Activated naive CD4-positive, alpha-beta T cell treated with anti-CD3 and anti-CD28 coated beads, Interleukin-2, amount 50 U/mL, for 24 hours (primary cell): ENCODE measurements around the gene KCNH6.

Experiments used
- H3K27ac Mint-ChIP-seq: one replicate; pipeline ENCODE4 v1.8.0; 2021; ENCODE audit warnings: mild to moderate bottlenecking, mixed read lengths
- H3K27me3 Mint-ChIP-seq: one replicate; pipeline ENCODE4 v1.8.0; 2021; ENCODE audit warnings: mixed read lengths
- H3K36me3 Mint-ChIP-seq: one replicate; pipeline ENCODE4 v1.8.0; 2021; ENCODE audit warnings: mixed read lengths
- H3K4me1 Mint-ChIP-seq: one replicate; pipeline ENCODE4 v1.8.0; 2021; ENCODE audit warnings: mixed read lengths
- H3K4me3 Mint-ChIP-seq: one replicate; pipeline ENCODE4 v1.8.0; 2021; ENCODE audit warnings: mild to moderate bottlenecking, mixed read lengths
- H3K9me3 Mint-ChIP-seq: one replicate; pipeline ENCODE4 v1.8.0; 2021; ENCODE audit warnings: mixed read lengths

The KCNH6 gene

DNA sequence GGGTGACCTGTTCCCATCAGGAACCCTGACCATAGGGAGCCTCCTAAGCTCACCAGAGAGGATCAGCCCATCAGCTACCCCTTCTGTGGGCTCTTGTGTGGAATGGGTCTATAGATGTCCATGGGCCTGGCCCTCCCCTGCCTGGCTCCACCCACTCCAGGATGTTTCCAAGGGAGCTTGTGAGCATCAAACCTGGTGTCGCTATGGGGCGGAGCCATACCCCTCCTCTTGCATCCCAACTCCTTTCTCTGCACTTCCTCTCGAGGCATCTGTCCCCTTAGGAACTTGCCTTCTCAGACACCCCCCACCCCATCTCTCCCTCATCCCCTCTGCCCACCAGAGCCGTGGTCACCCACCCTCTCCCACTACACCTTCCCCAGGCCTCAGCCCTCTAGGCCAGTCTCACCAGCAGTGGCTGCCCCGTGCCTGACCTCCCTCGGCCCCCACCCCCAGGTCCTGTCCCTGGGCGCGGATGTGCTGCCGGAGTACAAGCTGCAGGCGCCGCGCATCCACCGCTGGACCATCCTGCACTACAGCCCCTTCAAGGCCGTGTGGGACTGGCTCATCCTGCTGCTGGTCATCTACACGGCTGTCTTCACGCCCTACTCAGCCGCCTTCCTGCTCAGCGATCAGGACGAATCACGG is 10.4 kb downstream of the KCNH6 start:
- peak overlapping the region; percentile 61 for H3K27ac Mint-ChIP-seq
- peaks cover 3% of the 10 kb centered on the region for H3K4me1 Mint-ChIP-seq
- peaks cover 9% of the 10 kb centered on the region for H3K27me3 Mint-ChIP-seq
- no peak overlapping the region for H3K4me3 Mint-ChIP-seq
- H3K9me3 Mint-ChIP-seq, result no peaks in the 10 kb centered on the region
- no peaks in the 10 kb centered on the region for H3K36me3 Mint-ChIP-seq

DNA sequence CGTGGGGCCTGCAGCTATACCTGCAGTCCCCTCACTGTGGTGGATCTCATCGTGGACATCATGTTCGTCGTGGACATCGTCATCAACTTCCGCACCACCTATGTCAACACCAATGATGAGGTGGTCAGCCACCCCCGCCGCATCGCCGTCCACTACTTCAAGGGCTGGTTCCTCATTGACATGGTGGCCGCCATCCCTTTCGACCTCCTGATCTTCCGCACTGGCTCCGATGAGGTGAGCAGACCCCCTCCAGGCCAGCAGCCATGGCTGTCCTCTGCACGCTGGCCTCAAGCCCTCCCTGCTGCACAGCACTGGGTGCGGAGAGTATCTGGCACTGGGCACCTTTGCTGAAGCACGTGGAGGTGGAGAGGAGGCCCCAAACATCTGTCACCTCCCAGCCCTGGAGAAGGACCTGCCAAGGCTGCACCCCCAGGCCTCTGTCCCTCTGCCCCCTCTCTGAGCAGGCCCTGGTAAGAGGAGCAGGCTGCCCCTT is 11.0 kb downstream of the KCNH6 start:
- H3K36me3 Mint-ChIP-seq, result no peaks in the 10 kb centered on the region
- peaks cover 12% of the 10 kb centered on the region for H3K27me3 Mint-ChIP-seq
- H3K4me3 Mint-ChIP-seq, result no peak overlapping the region
- no peaks in the 10 kb centered on the region for H3K9me3 Mint-ChIP-seq
- peaks cover 4% of the 10 kb centered on the region for H3K4me1 Mint-ChIP-seq
- peak overlapping the region; percentile 61 for H3K27ac Mint-ChIP-seq

DNA sequence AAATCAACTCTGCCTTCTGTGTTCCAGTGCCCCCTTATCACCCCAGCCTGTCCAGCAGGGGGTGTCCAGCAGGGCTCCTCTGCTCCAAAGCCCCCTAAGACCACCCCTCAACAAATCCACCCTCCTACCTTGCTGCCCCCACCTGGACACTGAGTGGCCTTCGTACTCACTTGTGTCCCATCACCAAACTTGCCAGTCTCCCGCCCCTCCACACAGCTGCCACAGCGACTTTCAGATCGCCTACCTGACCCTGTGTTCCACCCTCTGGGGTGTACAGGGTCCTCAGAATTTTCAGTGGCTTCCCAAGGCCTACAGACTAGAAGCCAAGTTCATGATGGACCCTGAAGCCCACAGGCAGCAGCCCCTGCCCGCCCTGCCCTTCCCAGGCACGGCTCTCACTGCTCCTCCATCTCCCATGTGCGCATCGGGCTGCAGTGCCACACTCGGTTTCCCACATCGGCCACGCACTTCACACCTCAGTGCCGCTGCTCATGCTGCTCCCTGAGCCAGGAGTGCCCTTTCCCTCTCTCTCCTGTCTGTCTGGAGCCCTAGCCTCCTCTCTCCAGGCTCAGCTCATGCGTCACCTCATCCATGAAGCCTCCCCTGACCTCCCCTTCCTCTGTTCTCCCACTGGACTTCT is 11.8 kb downstream of the KCNH6 start:
- Mint-ChIP-seq H3K27me3 (peaks cover 18% of the 10 kb centered on the region), H3K27ac (no peak overlapping the region), H3K9me3 (no peaks in the 10 kb centered on the region), H3K4me3 (no peak overlapping the region), H3K4me1 (peaks cover 4% of the 10 kb centered on the region), H3K36me3 (no peaks in the 10 kb centered on the region)

DNA sequence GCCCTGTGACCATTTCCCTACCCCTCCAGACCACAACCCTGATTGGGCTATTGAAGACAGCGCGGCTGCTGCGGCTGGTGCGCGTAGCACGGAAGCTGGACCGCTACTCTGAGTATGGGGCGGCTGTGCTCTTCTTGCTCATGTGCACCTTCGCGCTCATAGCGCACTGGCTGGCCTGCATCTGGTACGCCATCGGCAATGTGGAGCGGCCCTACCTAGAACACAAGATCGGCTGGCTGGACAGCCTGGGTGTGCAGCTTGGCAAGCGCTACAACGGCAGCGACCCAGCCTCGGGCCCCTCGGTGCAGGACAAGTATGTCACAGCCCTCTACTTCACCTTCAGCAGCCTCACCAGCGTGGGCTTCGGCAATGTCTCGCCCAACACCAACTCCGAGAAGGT is 12.5 kb downstream of the KCNH6 start:
- Mint-ChIP-seq H3K4me3 (no peak overlapping the region), H3K4me1 (peaks cover 4% of the 10 kb centered on the region), H3K27ac (no peak overlapping the region), H3K36me3 (no peaks in the 10 kb centered on the region), H3K9me3 (no peaks in the 10 kb centered on the region), H3K27me3 (peaks cover 18% of the 10 kb centered on the region)

DNA sequence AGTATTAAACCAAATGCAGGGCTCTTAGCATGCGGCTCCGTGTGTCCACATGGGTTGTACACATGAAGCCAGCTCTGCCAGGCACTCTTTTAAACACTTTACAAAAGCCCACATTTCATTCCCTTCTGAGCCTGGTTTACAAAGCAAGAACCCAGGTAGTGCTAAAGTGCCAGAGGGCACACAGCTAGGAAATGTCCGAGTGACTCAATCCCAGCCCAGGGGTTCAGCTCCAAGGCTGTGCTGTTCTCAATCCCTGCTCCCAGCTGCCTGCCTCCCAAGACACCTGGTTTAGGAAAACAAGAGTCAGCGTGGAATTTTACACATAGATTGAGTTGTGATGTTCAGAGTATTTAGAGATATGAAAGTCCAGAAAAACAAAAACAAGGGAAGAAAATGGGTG is 13.8 kb downstream of the KCNH6 start:
- no peaks in the 10 kb centered on the region for H3K9me3 Mint-ChIP-seq

DNA sequence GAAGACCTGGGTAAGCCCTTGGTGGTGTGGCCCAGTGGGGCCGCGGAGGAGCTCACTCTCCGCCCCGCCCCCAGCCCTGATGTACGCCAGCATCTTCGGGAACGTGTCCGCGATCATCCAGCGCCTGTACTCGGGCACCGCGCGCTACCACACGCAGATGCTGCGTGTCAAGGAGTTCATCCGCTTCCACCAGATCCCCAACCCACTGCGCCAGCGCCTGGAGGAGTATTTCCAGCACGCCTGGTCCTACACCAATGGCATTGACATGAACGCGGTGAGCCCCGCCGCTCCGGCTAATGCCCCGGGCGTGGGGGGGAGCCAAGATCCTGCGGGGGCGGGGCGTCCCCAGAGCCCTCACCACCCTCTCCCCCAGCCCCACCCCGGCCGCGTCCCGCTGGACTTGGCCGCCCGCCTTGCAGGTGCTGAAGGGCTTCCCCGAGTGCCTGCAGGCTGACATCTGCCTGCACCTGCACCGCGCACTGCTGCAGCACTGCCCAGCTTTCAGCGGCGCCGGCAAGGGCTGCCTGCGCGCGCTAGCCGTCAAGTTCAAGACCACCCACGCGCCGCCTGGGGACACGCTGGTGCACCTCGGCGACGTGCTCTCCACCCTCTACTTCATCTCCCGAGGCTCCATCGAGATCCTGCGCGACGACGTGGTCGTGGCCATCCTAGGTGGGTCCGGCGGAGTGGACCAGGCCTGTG is 15.0 kb downstream of the KCNH6 start:
- peak overlapping the region; percentile 23 for H3K4me3 Mint-ChIP-seq
- H3K27ac Mint-ChIP-seq, result no peak overlapping the region
- no peaks in the 10 kb centered on the region for H3K36me3 Mint-ChIP-seq

More for the DNA sequence above, 13.8 kb downstream of the KCNH6 start:
- Mint-ChIP-seq H3K4me3 (no peak overlapping the region), H3K27ac (no peak overlapping the region), H3K4me1 (peaks cover 4% of the 10 kb centered on the region), H3K27me3 (peaks cover 20% of the 10 kb centered on the region), H3K36me3 (no peaks in the 10 kb centered on the region)

DNA sequence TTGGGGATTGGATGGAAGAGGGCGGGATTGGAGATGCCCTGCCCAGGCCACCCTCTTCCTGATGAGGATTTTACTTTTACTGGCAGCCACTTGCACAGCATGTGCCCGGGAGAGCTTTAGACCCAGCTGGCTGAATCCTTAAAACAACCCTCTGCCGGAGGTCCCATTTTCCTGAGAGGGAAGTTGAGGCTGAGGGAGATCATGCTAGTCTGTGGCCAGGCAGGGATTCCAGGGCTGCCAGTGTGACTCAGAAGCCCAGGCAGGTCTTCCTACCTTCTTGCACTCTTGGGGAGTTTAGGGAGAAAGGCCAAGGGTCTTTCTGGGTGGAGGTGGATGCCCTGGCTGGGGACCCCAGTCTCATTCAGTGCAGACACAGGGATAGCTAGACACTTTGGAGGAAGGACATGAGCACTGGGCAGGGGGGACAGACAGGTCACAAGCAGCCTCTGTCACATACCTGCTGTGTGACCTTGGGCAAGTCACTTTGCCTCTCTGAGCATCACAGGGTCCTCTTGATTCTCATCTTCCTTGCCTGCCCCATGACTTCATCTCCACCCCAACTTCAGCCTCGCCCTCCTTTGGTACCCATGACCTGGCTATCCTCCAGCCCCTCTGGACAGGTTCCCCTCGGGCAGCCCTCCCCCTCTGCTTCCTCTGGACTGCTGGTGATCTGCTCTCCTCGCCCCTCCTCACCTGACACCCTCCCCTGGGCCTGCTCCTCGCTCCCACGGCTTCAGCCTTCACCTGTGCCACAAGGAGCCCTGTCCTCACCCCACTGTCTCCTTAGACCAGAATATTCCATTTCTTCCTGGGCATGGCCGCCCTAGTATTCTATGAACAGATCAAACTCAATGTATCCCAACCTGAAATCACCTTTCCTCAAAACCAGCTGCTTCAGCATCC is 15.8 kb downstream of the KCNH6 start:
- no peaks in the 10 kb centered on the region for H3K36me3 Mint-ChIP-seq
- peaks cover 4% of the 10 kb centered on the region for H3K4me1 Mint-ChIP-seq
- H3K9me3 Mint-ChIP-seq, result no peaks in the 10 kb centered on the region
- H3K27ac Mint-ChIP-seq, result no peak overlapping the region
- H3K27me3 Mint-ChIP-seq, result peaks cover 20% of the 10 kb centered on the region
- H3K4me3 Mint-ChIP-seq, result peak overlapping the region; percentile 23

More for the DNA sequence above, 15.0 kb downstream of the KCNH6 start:
- Mint-ChIP-seq H3K9me3 (no peaks in the 10 kb centered on the region), H3K4me1 (peaks cover 4% of the 10 kb centered on the region), H3K27me3 (peaks cover 20% of the 10 kb centered on the region)

DNA sequence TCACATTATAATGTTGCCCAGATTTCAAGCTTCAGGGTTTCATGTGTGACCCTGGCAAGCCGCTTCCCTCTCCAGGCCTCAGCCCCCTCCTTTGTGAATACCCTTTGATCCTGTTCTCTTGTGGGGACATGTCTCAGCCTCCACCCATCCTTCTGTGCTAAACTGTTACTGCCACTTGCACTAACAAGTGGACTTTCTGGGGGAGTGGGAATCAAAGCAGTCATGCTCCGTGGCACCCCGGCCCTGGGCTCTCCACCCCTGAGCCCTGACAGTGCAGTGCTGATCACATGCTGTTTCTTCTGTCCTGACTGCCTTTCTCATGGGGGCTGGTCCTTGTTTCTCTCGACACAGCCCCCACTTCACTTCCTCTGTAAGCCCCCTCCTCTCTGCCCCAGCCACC is 17.4 kb downstream of the KCNH6 start:
- H3K36me3 Mint-ChIP-seq, result no peaks in the 10 kb centered on the region
- peaks cover 4% of the 10 kb centered on the region for H3K4me1 Mint-ChIP-seq
- H3K27ac Mint-ChIP-seq, result no peak overlapping the region
- peaks cover 20% of the 10 kb centered on the region for H3K27me3 Mint-ChIP-seq
- no peak overlapping the region for H3K4me3 Mint-ChIP-seq
- no peaks in the 10 kb centered on the region for H3K9me3 Mint-ChIP-seq

DNA sequence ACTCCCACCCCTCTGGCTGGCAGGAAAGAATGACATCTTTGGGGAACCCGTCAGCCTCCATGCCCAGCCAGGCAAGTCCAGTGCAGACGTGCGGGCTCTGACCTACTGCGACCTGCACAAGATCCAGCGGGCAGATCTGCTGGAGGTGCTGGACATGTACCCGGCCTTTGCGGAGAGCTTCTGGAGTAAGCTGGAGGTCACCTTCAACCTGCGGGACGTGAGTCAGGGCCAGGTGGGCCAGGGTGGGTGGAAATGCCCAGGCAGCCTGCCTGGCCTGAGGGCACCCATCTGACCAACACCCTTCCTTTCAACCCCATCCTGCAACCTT is 19.0 kb downstream of the KCNH6 start:
- H3K27ac Mint-ChIP-seq, result no peak overlapping the region
- peaks cover 4% of the 10 kb centered on the region for H3K4me1 Mint-ChIP-seq
- H3K9me3 Mint-ChIP-seq, result no peaks in the 10 kb centered on the region
- H3K4me3 Mint-ChIP-seq, result no peak overlapping the region
- H3K36me3 Mint-ChIP-seq, result no peaks in the 10 kb centered on the region
- peaks cover 15% of the 10 kb centered on the region for H3K27me3 Mint-ChIP-seq

DNA sequence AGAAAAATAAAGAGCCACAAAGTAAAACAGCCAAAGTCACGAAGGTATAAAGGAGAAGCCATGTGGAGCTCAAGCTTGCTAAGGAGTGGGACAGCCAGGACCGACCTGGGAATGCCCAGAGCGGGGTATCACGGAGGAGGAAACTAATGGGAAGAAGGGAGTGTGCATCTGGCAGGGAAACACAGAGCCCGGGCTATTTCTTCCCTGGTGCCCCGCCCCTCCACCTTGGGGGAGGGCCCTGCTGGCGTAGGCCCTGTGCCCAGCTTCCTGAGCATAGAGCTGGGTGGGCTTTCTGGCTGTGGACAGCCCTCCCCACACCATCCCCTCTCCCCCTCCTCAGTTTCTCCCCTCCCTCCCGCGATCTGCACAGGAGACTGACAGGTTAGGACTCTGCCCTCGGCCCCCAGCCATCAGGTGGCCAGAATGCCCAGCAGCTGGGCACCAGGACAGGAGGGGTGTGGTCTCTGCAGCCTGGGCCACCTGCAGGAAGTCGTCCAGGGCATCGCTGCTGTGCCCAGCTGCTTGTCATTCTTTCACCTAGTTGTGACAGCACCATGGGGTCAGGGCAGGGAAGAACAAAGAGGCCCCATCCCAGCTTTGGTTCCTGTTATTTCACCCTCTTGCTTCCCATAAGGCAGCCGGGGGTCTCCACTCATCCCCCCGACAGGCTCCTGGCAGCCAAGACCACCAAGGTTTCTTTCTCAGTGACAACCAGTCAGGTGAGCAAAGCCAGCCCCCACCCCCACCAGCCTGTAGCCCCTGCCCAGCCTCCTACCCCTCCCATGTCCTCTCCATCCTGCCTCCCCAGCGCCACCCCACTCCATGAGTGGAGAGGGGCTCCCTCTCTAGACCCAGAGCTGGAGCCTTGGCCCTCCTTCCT is 20.0 kb downstream of the KCNH6 start:
- peaks cover 4% of the 10 kb centered on the region for H3K4me1 Mint-ChIP-seq
- no peak overlapping the region for H3K4me3 Mint-ChIP-seq
- peaks cover 13% of the 10 kb centered on the region for H3K27me3 Mint-ChIP-seq
- no peak overlapping the region for H3K27ac Mint-ChIP-seq
- H3K36me3 Mint-ChIP-seq, result no peaks in the 10 kb centered on the region
- H3K9me3 Mint-ChIP-seq, result no peaks in the 10 kb centered on the region

DNA sequence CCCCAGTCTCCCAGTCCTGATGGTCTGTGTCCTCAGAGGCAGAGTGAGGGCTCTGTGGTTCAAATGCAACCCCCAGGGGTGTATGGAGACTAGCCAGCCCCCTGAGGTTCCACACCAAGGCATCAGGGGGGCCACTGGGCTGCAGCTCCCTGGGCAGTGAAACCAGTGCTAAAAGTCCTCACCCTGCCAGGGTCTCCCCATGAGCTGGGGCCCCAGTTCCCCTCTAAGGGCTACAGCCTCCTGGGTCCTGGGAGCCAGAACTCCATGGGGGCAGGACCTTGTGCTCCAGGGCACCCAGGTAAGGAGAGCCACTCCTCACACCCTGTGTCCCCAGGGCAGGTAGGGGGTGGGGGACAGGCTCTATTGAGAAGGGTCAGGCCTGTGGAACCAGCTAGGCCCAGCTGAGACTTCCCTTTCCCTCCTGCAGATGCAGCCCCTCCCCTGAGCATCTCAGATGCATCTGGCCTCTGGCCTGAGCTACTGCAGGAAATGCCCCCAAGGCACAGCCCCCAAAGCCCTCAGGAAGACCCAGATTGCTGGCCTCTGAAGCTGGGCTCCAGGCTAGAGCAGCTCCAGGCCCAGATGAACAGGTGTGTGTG is 20.8 kb downstream of the KCNH6 start:
- Mint-ChIP-seq H3K27ac (no peak overlapping the region), H3K9me3 (no peaks in the 10 kb centered on the region), H3K27me3 (peaks cover 8% of the 10 kb centered on the region), H3K4me3 (no peak overlapping the region), H3K36me3 (no peaks in the 10 kb centered on the region), H3K4me1 (no peaks in the 10 kb centered on the region)

DNA sequence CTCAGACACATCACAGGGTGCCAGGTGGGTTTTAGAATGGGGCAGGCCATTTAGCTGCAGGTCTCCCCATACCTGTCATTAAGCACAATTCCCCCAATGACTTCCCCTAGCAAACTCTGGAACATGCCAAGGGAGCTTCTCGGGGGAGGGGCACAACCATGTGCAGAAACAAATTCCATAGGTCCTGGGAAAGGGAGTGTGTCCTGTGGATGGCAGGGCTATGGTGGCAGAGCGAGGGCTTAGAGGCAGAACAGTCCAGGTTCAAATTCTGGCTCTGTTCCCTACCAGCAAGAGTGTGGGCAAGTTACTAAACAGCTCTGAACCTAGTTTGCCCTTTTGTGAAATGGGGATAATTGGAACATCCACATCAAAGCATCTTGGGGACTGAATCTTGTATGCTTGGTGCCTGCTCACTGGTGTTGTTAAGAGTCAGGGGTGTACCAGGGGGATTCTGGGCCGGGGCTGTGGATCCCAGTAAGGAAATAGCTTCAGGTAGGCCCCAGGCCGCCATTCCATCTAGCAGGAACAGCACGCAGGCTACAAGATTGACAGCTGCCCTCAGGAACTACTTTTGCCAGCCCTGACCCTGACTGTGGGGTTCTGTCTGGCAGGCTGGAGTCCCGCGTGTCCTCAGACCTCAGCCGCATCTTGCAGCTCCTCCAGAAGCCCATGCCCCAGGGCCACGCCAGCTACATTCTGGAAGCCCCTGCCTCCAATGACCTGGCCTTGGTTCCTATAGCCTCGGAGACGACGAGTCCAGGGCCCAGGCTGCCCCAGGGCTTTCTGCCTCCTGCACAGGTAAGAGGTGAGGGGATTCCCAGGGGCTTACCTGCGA is 21.5 kb downstream of the KCNH6 start:
- Mint-ChIP-seq H3K27ac (no peak overlapping the region), H3K27me3 (peaks cover 2% of the 10 kb centered on the region), H3K4me3 (no peak overlapping the region), H3K4me1 (no peaks in the 10 kb centered on the region), H3K9me3 (no peaks in the 10 kb centered on the region), H3K36me3 (no peaks in the 10 kb centered on the region)

DNA sequence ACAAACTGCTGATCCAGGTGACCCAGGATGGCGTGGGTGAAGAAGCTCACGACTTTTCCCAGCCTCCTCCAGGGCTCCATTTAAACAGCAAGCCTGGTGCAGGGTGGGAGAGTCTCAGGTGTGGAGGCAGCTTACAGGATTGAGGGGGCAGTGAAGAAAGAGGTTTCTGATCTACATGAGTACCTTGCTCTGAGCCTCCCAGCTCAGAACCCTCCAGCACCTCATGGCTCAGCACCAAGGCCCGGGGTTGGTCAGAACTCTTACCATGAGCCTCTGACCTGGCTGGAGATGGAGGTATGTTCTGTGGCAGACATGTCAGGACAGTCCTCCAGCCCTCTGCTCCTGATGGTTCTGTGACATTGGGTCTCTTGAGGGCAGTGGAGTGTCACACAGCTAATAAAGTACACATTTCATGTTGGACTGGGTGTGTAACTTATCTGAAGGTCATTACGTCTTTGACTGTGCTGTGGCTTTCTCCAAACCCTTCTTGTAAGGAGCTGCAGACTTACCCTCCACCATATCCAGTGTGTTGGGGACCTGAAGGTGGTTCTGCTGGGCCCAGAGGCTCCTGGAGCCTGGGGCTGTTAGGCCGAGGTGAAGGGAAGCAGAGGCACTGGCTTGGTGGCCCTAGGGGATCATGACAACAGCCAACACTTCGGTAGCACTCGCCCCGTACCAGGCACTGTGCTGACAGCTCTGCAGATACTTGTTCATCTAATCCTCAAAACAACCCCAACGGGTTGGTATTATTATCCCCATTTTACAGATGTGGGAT is 23.3 kb downstream of the KCNH6 start:
- Mint-ChIP-seq H3K9me3 (no peaks in the 10 kb centered on the region), H3K27me3 (peaks cover 2% of the 10 kb centered on the region), H3K4me3 (no peak overlapping the region), H3K27ac (no peak overlapping the region), H3K4me1 (peaks cover 3% of the 10 kb centered on the region), H3K36me3 (no peaks in the 10 kb centered on the region)
